K562 (cell line): ENCODE measurements around the gene LINGO3. TPM values are rescaled to one million over a fixed set of nuclear protein-coding genes. Genes with fewer than 3 reads are reported as not detected.
A peak's percentile ranks its signal among the peaks of the same experiment; 100 is the strongest.

ENCODE experiments used
- BCOR ChIP-seq: fragments of 450-650 bp; IDR thresholded peaks from 2 replicates; pipeline ENCODE4 v1.6.1; 2016
- CREM ChIP-seq: IDR thresholded peaks from 2 replicates; pipeline ENCODE4 v1.6.1; 2014; ENCODE audit warnings: antibody characterized with exemption, low read depth
- FIP1L1 ChIP-seq: fragments of 200-400 bp; formaldehyde crosslinking; IDR thresholded peaks from 2 replicates; pipeline ENCODE4 v1.6.1; 2018; ENCODE audit warnings: mild to moderate bottlenecking, low read depth, low read length; ENCODE audit not compliant: poor library complexity, severe bottlenecking
- GABPB1 ChIP-seq: sonication (generic); formaldehyde crosslinking; IDR thresholded peaks from 2 replicates; pipeline ENCODE4 v1.8.0; 2022; ENCODE audit warnings: mild to moderate bottlenecking, missing genetic modification reagents
- KAT8 ChIP-seq: fragments of 450-650 bp; IDR thresholded peaks from 2 replicates; pipeline ENCODE4 v1.6.1; 2016; ENCODE audit warnings: low read depth, mild to moderate bottlenecking
- MED1 ChIP-seq: sonication (generic); formaldehyde crosslinking; IDR thresholded peaks from 2 replicates; pipeline ENCODE4 v1.8.1; 2023; ENCODE audit warnings: missing genetic modification reagents, borderline replicate concordance
- RFX5 ChIP-seq: IDR thresholded peaks from 2 replicates; pipeline ENCODE4 v1.6.1; 2011; ENCODE audit warnings: low read depth, mild to moderate bottlenecking, improper control_type of control experiment, low read length
- SOX6 ChIP-seq: fragments of 450-650 bp; IDR thresholded peaks from 2 replicates; pipeline ENCODE4 v1.6.1; 2014; ENCODE audit warnings: mild to moderate bottlenecking
- SRF ChIP-seq, 2 experiments: fragments of 250-450, 450-650 bp in 1 of 2; sonication (Bioruptor Pico) in 1 of 2; sonication (generic) in 1 of 2; formaldehyde crosslinking; IDR thresholded peaks; 2 replicates each; pipeline versions ENCODE4 v1.5.0 to v1.5.1; 2020 to 2022; ENCODE audit warnings: mild to moderate bottlenecking in 1 of 2, missing genetic modification reagents in 1 of 2
- TSHZ1 ChIP-seq: fragments of 250-450 bp; sonication (Bioruptor Pico); IDR thresholded peaks from 2 replicates; pipeline ENCODE4 v1.4.0; 2020; ENCODE audit warnings: mild to moderate bottlenecking, moderate library complexity
- ZC3H4 ChIP-seq: sonication (generic); formaldehyde crosslinking; IDR thresholded peaks from 2 replicates; pipeline ENCODE4 v1.9.0; 2021; ENCODE audit warnings: missing genetic modification reagents, borderline replicate concordance
- ZNF12 ChIP-seq: sonication (generic); formaldehyde crosslinking; IDR thresholded peaks from 2 replicates; pipeline ENCODE4 v1.4.0; 2020; ENCODE audit warnings: mild to moderate bottlenecking, missing genetic modification reagents
- ZNF561 ChIP-seq: fragments of 450-650 bp; formaldehyde crosslinking; conservative IDR thresholded peaks from 2 replicates; pipeline ENCODE4 v1.4.0; 2020; ENCODE audit warnings: mild to moderate bottlenecking, moderate library complexity
- ZNF589 ChIP-seq: fragments of 200-800 bp; sonication (Bioruptor generic); IDR thresholded peaks from 2 replicates; pipeline ENCODE4 v1.6.1; 2016; ENCODE audit warnings: low read depth, missing genetic modification characterization, missing compliant biosample characterization
- polyA plus RNA-seq, 8 experiments: library from polyadenylated mRNA; depleted of rRNA in 4 of 8; stranded (reverse) in 5 of 8; unstranded in 3 of 8; fragments of >200 nt; fragmentation: Nextera tagmentation in 2 of 8; fragmentation: Illumina TruSeq in 1 of 8; extraction: Ambion mirVana in 2 of 8; extraction: Trizol in 1 of 8; gene quantifications; 2 replicates each; pipeline versions ENCODE4 v1.2.1 to v1.2.3, GENCODE V29; 2011 to 2014; ENCODE audit warnings: inconsistent platforms in 1 of 8, missing spikeins in 1 of 8
- total RNA-seq, 7 experiments: library from RNA; depleted of rRNA in 6 of 7; stranded (reverse); fragments of >200 nt in 6 of 7; fragmentation: Illumina TruSeq in 2 of 7; extraction: Trizol in 2 of 7; gene quantifications; 2 replicates each; pipeline versions ENCODE4 v1.2.1 to v1.2.3, GENCODE V29; 2011 to 2021; ENCODE audit warnings: low replicate concordance in 1 of 7
- TF ChIP-seq, protein P1 (sequence below): fragments of 450-650 bp; formaldehyde crosslinking; IDR thresholded peaks from 2 replicates; pipeline ENCODE4 v1.4.0; 2020; ENCODE audit warnings: mild to moderate bottlenecking, moderate library complexity
- TF ChIP-seq, protein P2 (sequence below), 2 experiments: fragments of 450-650 bp; IDR thresholded peaks; 2 replicates each; pipeline ENCODE4 v1.6.1; 2016
- TF ChIP-seq, protein P3 (sequence below): sonication (generic); formaldehyde crosslinking; IDR thresholded peaks from 2 replicates; pipeline ENCODE4 v1.8.0; 2023; ENCODE audit warnings: missing genetic modification reagents, mild to moderate bottlenecking, borderline replicate concordance

Gene LINGO3
- total and polyA plus RNA-seq, 9 of the 15 experiments (the other 6 are each of a cell fraction or from before 2014, with no cell fraction given) = 0.03 to 0.05 (median 0.03) TPM; not detected in 6

GRCh38 chr19:2274931-2275535 is 32.9 kb downstream of the LINGO3 start (continued):
- no peak for TF ChIP-seq ZNF12 (CRISPR knock-in tag)
- no peak for TF ChIP-seq KAT8
- no peak for TF ChIP-seq ZC3H4 (CRISPR knock-in tag)
- TF ChIP-seq ZNF589 (CRISPR knock-in tag) = no peak
- no peak for TF ChIP-seq ZNF561 (CRISPR knock-in tag)
- no peak for TF ChIP-seq MED1 (CRISPR knock-in tag)
- TF ChIP-seq, protein P1, sequence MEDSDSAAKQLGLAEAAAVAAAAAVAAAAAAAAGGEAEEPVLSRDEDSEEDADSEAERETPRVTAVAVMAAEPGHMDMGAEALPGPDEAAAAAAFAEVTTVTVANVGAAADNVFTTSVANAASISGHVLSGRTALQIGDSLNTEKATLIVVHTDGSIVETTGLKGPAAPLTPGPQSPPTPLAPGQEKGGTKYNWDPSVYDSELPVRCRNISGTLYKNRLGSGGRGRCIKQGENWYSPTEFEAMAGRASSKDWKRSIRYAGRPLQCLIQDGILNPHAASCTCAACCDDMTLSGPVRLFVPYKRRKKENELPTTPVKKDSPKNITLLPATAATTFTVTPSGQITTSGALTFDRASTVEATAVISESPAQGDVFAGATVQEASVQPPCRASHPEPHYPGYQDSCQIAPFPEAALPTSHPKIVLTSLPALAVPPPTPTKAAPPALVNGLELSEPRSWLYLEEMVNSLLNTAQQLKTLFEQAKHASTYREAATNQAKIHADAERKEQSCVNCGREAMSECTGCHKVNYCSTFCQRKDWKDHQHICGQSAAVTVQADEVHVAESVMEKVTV (CRISPR knock-in tag) = 0 out of 2 replicates have a peak, but pooled peaks have one; percentile 24
- TF ChIP-seq, protein P2, sequence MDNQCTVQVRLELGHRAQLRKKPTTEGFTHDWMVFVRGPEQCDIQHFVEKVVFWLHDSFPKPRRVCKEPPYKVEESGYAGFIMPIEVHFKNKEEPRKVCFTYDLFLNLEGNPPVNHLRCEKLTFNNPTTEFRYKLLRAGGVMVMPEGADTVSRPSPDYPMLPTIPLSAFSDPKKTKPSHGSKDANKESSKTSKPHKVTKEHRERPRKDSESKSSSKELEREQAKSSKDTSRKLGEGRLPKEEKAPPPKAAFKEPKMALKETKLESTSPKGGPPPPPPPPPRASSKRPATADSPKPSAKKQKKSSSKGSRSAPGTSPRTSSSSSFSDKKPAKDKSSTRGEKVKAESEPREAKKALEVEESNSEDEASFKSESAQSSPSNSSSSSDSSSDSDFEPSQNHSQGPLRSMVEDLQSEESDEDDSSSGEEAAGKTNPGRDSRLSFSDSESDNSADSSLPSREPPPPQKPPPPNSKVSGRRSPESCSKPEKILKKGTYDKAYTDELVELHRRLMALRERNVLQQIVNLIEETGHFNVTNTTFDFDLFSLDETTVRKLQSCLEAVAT (IDR thresholded peaks at IDR 0.05) = no peak
- TF ChIP-seq CREM = no peak
- no peak for TF ChIP-seq RFX5
- no peak for TF ChIP-seq SRF (CRISPR knock-in tag; IDR thresholded peaks at IDR 0.05)
- TF ChIP-seq BCOR = no peak
- peak; percentile 23 for TF ChIP-seq FIP1L1
- no peak for TF ChIP-seq SOX6
- TF ChIP-seq GABPB1 (CRISPR knock-in tag) = no peak
- TF ChIP-seq, protein P3, sequence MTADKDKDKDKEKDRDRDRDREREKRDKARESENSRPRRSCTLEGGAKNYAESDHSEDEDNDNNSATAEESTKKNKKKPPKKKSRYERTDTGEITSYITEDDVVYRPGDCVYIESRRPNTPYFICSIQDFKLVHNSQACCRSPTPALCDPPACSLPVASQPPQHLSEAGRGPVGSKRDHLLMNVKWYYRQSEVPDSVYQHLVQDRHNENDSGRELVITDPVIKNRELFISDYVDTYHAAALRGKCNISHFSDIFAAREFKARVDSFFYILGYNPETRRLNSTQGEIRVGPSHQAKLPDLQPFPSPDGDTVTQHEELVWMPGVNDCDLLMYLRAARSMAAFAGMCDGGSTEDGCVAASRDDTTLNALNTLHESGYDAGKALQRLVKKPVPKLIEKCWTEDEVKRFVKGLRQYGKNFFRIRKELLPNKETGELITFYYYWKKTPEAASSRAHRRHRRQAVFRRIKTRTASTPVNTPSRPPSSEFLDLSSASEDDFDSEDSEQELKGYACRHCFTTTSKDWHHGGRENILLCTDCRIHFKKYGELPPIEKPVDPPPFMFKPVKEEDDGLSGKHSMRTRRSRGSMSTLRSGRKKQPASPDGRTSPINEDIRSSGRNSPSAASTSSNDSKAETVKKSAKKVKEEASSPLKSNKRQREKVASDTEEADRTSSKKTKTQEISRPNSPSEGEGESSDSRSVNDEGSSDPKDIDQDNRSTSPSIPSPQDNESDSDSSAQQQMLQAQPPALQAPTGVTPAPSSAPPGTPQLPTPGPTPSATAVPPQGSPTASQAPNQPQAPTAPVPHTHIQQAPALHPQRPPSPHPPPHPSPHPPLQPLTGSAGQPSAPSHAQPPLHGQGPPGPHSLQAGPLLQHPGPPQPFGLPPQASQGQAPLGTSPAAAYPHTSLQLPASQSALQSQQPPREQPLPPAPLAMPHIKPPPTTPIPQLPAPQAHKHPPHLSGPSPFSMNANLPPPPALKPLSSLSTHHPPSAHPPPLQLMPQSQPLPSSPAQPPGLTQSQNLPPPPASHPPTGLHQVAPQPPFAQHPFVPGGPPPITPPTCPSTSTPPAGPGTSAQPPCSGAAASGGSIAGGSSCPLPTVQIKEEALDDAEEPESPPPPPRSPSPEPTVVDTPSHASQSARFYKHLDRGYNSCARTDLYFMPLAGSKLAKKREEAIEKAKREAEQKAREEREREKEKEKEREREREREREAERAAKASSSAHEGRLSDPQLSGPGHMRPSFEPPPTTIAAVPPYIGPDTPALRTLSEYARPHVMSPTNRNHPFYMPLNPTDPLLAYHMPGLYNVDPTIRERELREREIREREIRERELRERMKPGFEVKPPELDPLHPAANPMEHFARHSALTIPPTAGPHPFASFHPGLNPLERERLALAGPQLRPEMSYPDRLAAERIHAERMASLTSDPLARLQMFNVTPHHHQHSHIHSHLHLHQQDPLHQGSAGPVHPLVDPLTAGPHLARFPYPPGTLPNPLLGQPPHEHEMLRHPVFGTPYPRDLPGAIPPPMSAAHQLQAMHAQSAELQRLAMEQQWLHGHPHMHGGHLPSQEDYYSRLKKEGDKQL (CRISPR knock-in tag) = no peak
- TF ChIP-seq TSHZ1 (CRISPR knock-in tag) = no peak
